Kidney (tissue), 14 donors: ENCODE measurements around the gene SH3RF3. TPM values are rescaled to one million over a fixed set of nuclear protein-coding genes. Genes with fewer than 3 reads are reported as not detected.

Source experiments
- DNase-seq, 5 donors: peaks; one replicate each; pipeline ENCODE4 v3.0.0-alpha.2; 2013 to 2020
- FAIRE-seq: peaks from 2 replicates; lab custom pipeline; 2012; peaks lifted over from hg19 to GRCh38; lab: Jason Lieb, UNC
- H3K27ac ChIP-seq, 2 donors: one replicate each; pipeline ENCODE4 v1.7.0; 2013; ENCODE audit warnings: low read depth in 2 of 2, low read length in 2 of 2, inconsistent platforms in 1 of 2
- H3K27me3 ChIP-seq: one replicate; pipeline ENCODE4 v1.7.1; 2013; ENCODE audit warnings: low read length, inconsistent platforms; ENCODE audit not compliant: control insufficient read depth, insufficient read depth
- H3K36me3 ChIP-seq, 3 donors: one replicate each; pipeline versions ENCODE4 v1.7.0 to v1.7.1; 2013; ENCODE audit warnings: low read length in 3 of 3, control low read depth in 1 of 3, inconsistent platforms in 1 of 3; ENCODE audit not compliant: insufficient read depth in 3 of 3, control insufficient read depth in 2 of 3
- H3K4me1 ChIP-seq, 3 donors: one replicate each; pipeline versions ENCODE4 v1.7.0 to v1.7.1; 2013; ENCODE audit warnings: low read length in 3 of 3, inconsistent platforms in 1 of 3, low read depth in 1 of 3; ENCODE audit not compliant: control insufficient read depth in 2 of 3, insufficient read depth in 2 of 3
- H3K4me3 ChIP-seq, 3 donors: one replicate each; pipeline versions ENCODE4 v1.7.0 to v1.8.1; 2013; ENCODE audit warnings: low read length in 3 of 3, control low read depth in 1 of 3, inconsistent platforms in 1 of 3
- H3K9ac ChIP-seq, 3 donors: one replicate each; pipeline versions ENCODE4 v1.7.0 to v1.7.1; 2013; ENCODE audit warnings: low read length in 3 of 3, control low read depth in 1 of 3, inconsistent platforms in 1 of 3
- H3K9me3 ChIP-seq, 3 donors: one replicate each; pipeline versions ENCODE4 v1.7.0 to v1.7.1; 2013; ENCODE audit warnings: low read length in 3 of 3, control low read depth in 1 of 3, inconsistent platforms in 1 of 3; ENCODE audit not compliant: control insufficient read depth in 2 of 3, insufficient read depth in 1 of 3
- CTCF ChIP-seq: IDR thresholded peaks from 3 replicates; pipeline ENCODE4 v1.5.1; 2012; ENCODE audit warnings: mild to moderate bottlenecking, moderate library complexity, borderline replicate concordance; ENCODE audit not compliant: insufficient read depth; ENCODE audit errors: extremely low read depth
- intact Hi-C: fragments of 100-400 bp; cut with DNase I; formaldehyde crosslinking; loops from one replicate; pipeline ENCODE4 v1.11.1; 2022
- polyA plus RNA-seq: library from polyadenylated mRNA; stranded (reverse); fragments of 350-450 nt; fragmentation: Illumina TruSeq; extraction: RNeasy Lipid Tissue Mini Kit (QIAGEN cat#74804); gene quantifications from one replicate; pipeline ENCODE4 v1.2.3, GENCODE V29; 2014; ENCODE audit warnings: low read depth, low replicate concordance; ENCODE audit not compliant: insufficient read depth
- total RNA-seq: library from RNA; stranded (reverse); fragmentation: NEBNext Ultra II Directional; extraction: Animal tissue kit (Norgen Biotek cat#: 25700); gene quantifications from one replicate; pipeline ENCODE4 v1.2.1, GENCODE V29; 2021
- donor health status: control.
- donor health status: control.
- donor health status: control.
- donor health status: control.
- donor health status: control.
- donor health status: DM: yes; HTN: yes; CAD: no.
- donor health status: Normal renal cell carcinoma (clear cell type).

Gene SH3RF3
- total and polyA plus RNA-seq, 2 donors from 2014 or later, result 1.7 to 10.7 TPM

DNA sequence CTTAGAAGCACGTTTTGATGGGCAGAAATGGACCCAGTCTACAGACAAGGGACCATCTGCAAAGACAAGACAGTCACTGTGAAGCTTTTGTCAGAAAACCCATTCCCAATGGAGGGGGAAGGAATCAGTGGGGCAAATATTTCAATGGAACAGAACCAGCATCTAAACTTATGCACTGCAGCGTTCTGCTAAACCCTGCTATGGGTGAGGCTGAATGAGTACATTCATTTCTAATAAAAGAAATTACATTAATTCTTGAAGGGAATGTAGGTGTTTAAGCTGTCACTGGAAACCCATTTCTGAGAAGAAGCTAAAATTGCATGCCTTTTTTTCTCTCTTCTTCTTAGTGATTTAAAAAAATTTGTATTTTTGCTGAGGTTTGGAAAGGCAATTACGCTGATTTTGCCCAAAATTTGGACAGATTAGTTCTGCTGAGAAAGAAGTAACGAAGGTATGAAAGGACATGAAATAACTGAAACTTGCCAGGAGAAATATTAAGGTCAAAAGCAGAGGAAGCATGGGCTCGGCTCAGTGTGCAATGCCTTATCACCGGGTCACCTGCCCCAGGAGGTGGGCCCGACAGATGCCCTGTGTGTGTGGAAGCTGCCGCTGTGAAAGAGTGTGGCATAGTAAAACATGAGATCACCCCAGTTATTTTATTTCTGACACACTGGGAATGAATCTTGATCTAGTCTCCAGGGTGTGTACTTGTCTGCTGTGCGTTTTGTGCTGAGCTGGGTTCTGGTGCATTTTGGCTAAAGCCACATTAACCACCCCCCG lies 24.2 kb downstream of the SH3RF3 start:
- Histone ChIP-seq H3K9ac (no peak overlapping the region), H3K4me1 (no peaks in the 10 kb centered on the region), H3K27me3 (no peaks in the 10 kb centered on the region), H3K4me3 (no peak overlapping the region), H3K27ac (no peak overlapping the region), H3K9me3 (no peaks in the 10 kb centered on the region), H3K36me3 (no peaks in the 10 kb centered on the region)
- no peak for TF ChIP-seq CTCF
- FAIRE-seq (no peak), DNase-seq (no peak)
- intact Hi-C loops, result no loop called here

GRCh38 chr2:109153807-109154206 lies 24.8 kb downstream of the SH3RF3 start:
- Histone ChIP-seq H3K9ac (no peak overlapping the region), H3K4me1 (no peaks in the 10 kb centered on the region), H3K27ac (no peak overlapping the region), H3K9me3 (no peaks in the 10 kb centered on the region), H3K27me3 (no peaks in the 10 kb centered on the region), H3K4me3 (no peak overlapping the region), H3K36me3 (no peaks in the 10 kb centered on the region)
- TF ChIP-seq CTCF, result no peak
- FAIRE-seq, result no peak
- DNase-seq, result peak in 1 of 5 donors; percentile 79
- intact Hi-C loops, result no loop called here

GRCh38 chr2:109154226-109154625 lies 25.2 kb downstream of the SH3RF3 start:
- no peaks in the 10 kb centered on the region for H3K27me3 ChIP-seq
- DNase-seq (no peak), FAIRE-seq (no peak)
- no peak for TF ChIP-seq CTCF
- intact Hi-C loops, result no loop called here
- H3K36me3 ChIP-seq, result no peaks in the 10 kb centered on the region
- no peaks in the 10 kb centered on the region for H3K4me1 ChIP-seq
- H3K9me3 ChIP-seq, result no peaks in the 10 kb centered on the region
- H3K4me3 ChIP-seq, result no peak overlapping the region
- no peak overlapping the region for H3K9ac ChIP-seq
- no peak overlapping the region for H3K27ac ChIP-seq
